IPS-18a (cell line): Measurements from ENCODE around the gene FAM83E.

Experiments
- H3K27ac ChIP-seq: one replicate; pipeline ENCODE4 v1.5.1; 2013; ENCODE audit warnings: low read length
- H3K27me3 ChIP-seq: one replicate; pipeline ENCODE4 v1.6.1; 2013; ENCODE audit warnings: mild to moderate bottlenecking, low read length; ENCODE audit not compliant: control insufficient read depth, insufficient read depth
- H3K36me3 ChIP-seq: one replicate; pipeline ENCODE4 v1.6.1; 2013; ENCODE audit warnings: low read depth, low read length; ENCODE audit not compliant: control insufficient read depth
- H3K4me1 ChIP-seq: one replicate; pipeline ENCODE4 v1.6.1; 2013; ENCODE audit warnings: low read depth, low read length; ENCODE audit not compliant: control insufficient read depth
- H3K4me3 ChIP-seq: one replicate; pipeline ENCODE4 v1.5.1; 2013; ENCODE audit warnings: low read length
- H3K9ac ChIP-seq: one replicate; pipeline ENCODE4 v1.6.1; 2013; ENCODE audit warnings: mild to moderate bottlenecking, low read length, moderate library complexity
- H3K9me3 ChIP-seq: one replicate; pipeline ENCODE4 v1.6.1; 2013; ENCODE audit warnings: low read depth, low read length; ENCODE audit not compliant: control insufficient read depth

The FAM83E gene

DNA sequence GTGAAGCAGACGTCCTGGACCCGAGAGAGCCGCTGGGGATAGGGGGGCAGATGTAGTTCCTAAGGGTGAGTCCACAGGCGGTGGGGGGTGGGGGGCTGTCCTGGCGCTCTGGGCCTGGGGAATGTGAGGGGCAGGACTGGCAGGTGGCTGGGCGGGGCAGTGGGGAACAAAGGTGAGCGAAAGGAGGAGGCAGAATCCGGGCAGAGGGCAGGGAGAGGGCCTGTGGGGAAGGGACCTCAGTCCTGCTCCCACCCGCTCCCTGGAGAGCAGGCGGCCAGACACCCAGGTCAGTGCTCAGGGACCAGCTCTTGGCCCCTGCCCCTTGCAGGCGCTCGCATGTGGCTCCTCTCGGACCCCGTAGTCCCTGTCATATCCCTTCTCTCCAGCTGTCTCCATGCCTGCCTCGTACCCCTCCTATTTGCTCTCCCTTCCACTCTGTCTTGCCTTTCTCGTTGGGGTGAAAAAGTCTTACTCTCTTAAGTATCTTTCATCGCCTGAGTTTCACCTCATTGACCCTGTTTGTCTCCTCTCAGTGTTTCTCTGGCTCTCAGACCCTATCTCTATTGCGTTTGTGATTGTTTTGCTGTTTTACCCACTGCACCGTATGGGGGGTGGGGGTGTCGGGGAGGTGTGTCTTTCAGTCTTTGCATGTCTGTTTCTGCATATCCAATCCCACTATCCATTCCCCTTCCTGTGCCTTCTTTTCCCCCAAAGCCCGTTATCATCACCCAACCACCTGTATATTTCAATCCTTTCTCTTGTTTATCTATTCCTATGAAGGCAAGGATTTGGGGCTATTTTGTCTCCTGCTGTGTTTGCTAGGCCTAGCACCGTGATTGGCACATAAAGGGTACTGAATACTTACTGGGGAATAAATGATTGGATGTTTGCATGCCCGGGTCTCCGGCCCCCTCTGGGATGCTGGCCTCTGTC lies 10.2 kb upstream of the FAM83E start:
- Histone ChIP-seq H3K4me1 (peaks cover 15% of the 10 kb centered on the region), H3K4me3 (peak overlapping the region; percentile 91), H3K27me3 (no peaks in the 10 kb centered on the region), H3K36me3 (no peaks in the 10 kb centered on the region), H3K9ac (peak overlapping the region; percentile 79), H3K27ac (no peak overlapping the region), H3K9me3 (no peaks in the 10 kb centered on the region)

DNA sequence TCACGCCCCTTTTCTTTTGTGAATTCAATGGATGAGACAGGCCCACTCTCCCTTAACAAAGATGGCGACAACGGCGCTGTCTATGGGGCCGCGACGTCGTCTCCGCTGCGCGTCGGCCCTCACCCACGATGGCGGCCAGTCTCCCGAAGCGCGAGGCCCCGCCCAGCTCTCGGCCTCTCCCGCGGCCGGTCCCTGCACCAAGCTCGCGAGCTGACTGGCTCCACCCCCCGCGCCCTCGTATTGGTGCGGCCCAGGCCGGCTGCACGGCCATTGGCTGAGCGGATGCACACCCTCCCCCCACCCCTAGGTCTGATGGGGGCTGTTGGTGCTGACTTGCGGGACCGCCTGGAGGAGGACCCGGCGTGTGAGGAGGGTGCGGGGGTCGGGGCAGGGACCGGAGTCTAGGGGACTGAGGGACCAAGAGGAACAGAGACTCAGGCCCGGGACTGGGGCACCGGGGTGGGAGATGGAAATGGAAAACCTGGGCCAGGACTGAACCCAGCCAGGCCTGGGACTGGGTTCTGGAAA lies 9.3 kb upstream of the FAM83E start:
- no peaks in the 10 kb centered on the region for H3K36me3 ChIP-seq
- peak overlapping the region; percentile 79 for H3K9ac ChIP-seq
- peak overlapping the region; percentile 91 for H3K4me3 ChIP-seq
- H3K4me1 ChIP-seq, result peaks cover 12% of the 10 kb centered on the region
- peak overlapping the region; percentile 85 for H3K27ac ChIP-seq
- no peaks in the 10 kb centered on the region for H3K27me3 ChIP-seq
- no peaks in the 10 kb centered on the region for H3K9me3 ChIP-seq

DNA sequence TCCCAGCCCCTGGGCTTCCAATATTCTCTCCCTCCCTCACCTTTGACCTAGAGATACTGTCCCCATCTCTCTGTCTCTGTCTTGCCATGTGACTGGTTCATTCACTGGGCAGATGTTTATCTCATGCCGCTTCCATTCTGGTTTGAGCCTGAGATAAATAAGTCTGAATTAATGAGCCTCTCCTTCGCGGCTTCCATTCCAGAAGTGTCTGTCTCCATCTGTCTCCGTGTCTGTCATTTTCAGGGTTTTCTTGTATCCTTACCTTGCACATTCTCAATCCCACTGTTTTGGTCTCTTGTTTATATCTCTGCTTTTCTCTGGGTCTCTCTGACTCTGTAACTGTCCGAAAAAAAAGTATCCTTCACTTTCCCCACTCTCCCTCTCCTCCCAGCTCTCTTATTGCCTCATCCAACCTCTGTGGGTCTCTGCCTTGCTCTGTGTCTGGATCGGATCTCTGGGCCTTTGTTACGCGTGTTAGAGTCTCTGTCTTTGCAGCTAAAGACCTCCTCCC lies 8.7 kb upstream of the FAM83E start:
- Histone ChIP-seq H3K27me3 (no peaks in the 10 kb centered on the region), H3K4me3 (peak overlapping the region; percentile 91), H3K9ac (peak overlapping the region; percentile 75), H3K9me3 (no peaks in the 10 kb centered on the region), H3K27ac (peak overlapping the region; percentile 42), H3K4me1 (peaks cover 12% of the 10 kb centered on the region), H3K36me3 (no peaks in the 10 kb centered on the region)

DNA sequence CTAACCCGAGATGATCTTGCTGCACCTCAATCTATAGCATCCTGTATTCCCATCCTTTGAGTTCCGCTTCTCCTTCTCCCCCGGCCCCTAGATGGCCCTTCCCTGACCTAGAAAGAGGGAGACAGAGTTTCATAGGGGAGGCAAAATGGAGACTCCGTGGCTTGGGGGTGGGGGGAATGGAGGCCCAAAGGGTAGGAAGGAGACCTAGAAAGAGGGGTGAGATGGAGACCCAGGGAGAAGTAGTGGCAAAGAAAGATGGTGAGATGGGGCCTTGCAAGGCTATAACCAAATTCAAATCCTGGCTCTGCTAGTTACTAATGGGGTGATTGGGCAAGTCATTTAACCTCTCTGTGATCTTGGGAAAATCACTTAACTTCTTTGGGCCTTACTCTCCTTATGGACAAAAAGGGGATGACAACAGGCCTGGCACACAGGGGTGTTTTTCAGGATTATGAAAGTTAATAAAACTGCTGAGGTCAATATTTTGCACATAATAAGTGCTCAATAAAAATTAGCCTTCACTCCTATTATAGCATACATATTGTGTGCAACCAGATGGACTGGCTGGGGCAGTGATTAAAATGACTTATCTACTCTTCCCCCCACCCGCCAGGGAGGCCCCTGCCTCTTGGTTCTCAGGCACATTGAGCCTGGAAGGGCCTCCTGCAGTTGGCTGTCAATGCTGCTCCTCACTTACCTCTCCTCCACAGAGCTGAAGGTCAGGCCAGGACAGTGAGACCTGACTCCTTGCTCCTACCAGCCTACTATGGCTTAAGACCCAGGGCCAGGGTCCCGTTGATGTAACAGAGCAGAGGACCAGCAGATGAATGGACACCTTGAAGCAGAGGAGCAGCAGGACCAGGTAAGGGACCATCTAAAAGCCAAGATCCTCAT lies 5.1 kb upstream of the FAM83E start:
- H3K36me3 ChIP-seq, result peaks cover 28% of the 10 kb centered on the region
- peak overlapping the region; percentile 66 for H3K27ac ChIP-seq

DNA sequence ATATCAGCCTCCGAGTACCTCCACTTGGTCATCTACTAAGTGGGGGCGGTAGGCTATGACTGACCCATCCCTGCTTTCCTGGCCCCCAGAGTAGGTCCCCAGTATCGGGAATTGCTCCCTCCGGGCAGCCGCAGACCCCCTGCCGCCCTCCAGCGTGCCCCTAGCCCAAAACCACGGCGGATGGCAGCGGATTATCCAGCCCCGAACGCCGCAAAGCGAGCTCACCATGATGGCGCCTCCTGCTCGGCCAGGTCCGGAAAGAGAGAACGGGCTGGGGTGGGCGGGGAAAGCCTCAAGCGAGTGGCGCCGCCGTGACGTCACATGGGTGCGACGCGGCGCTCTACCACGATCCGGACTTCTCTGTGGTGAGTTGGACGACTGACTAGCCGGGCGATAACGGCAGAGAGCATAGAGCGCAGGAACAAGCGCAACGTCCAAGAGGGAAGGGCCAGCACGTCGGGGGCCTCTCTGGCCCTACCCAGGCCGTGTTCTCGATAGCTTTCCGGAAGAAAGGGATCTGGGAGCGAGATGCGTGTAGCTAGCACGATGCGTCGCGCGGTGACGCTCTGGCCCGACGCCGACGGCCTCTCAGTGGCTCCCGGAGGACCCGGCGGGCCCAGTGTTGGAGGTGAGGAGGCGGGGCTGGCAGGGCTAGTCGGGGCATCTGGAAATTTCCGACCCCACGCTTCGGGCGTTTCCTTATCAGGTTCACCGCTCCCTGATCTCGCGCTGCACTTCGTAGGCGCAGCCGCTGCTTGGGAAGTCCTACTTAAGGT lies 4.2 kb upstream of the FAM83E start, which contains the start of the genes RPL18 and SPHK2:
RPL18 (minus strand) TSS at position 263 of the 776 bp plus-strand sequence; CDS start at position 228, 35 bp downstream.
SPHK2 (plus strand) TSS at position 591 of the 776 bp plus-strand sequence. CDS start 1,009 bp downstream, outside the sequence.
- Histone ChIP-seq H3K27ac (peak within 1 kb of the TSS; percentile 88), H3K36me3 (peaks cover 28% of the 10 kb centered on the region), H3K27me3 (no peaks in the 10 kb centered on the region), H3K4me1 (peaks cover 24% of the 10 kb centered on the region), H3K9ac (peak within 1 kb of the TSS; percentile 96), H3K9me3 (no peaks in the 10 kb centered on the region), H3K4me3 (peak within 1 kb of the TSS; percentile 94)

More for the DNA sequence above, 5.1 kb upstream of the FAM83E start:
- Histone ChIP-seq H3K9me3 (no peaks in the 10 kb centered on the region), H3K9ac (peak overlapping the region; percentile 96), H3K4me1 (peaks cover 20% of the 10 kb centered on the region), H3K27me3 (no peaks in the 10 kb centered on the region), H3K4me3 (peak overlapping the region; percentile 94)

DNA sequence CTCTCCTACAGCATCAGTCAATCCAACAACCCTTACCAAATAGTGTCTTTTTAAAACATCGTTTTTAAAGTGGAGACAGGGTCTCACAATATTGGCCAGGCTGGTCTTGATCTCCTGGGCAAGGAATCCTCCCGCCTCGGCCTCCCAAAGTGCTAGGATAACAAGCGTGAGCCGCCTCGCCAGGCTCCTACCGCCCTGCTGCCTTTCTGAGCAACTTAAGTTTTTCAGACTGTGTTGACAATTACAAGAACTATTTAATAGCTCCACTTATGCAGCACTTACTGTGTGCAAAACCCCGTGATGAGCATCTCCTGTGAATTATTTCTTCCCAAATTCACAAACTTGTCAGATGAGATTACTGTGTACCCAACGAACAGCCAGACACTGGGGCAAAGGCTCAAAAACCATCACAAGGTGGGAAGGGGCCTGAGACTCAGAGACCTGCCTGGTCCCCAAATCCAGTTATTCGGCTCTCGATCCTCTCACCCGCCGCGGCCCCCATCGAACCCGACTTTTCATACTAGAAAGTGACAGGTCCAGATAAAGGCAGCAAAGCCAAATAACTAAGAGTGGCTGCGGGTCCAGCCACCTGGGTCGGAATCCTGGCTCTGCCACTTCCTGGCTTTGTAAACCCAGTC lies 3.5 kb upstream of the FAM83E start:
- Histone ChIP-seq H3K27ac (peak overlapping the region; percentile 88), H3K9ac (peak overlapping the region; percentile 96), H3K36me3 (peaks cover 28% of the 10 kb centered on the region), H3K27me3 (no peaks in the 10 kb centered on the region), H3K9me3 (no peaks in the 10 kb centered on the region), H3K4me3 (peak overlapping the region; percentile 94), H3K4me1 (peaks cover 24% of the 10 kb centered on the region)

DNA sequence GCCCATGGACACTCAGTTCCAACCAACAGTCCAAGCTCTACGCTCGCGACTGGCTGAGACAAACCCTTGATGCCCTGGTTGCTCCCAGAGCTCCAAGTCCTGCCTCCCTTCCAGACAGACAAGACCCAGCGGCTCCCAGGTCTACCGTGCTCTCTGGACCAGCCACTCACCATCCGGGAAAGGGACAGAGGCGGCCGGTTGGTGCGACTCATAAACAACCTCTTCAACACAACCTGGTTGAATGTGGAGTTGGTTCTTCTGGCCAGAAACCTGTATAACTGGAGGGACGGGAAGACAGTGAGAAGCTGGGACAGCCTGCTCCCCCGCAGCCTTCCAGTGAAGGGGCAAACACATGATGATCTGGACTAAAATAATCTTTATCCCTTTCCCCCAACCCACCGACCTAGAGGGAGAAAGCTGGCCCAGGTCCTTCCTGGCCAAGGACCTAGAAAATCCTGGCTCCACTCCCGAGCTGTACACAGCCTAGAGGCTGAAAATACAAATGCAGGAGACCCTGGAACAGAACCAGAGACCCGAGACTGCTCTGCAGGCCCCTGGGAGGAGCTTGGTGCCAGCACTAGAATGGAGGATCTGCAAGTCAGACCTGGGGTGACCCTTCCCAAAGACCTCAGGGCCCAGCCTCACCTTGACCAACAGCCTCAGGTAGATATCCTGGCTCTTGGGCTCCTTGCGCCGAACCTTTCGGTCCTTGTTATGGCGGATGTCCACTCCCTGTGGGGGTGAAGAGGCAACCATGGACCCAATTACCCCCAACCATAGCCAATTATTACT lies 2.5 kb upstream of the FAM83E start:
- no peak overlapping the region for H3K27ac ChIP-seq
- H3K27me3 ChIP-seq, result no peaks in the 10 kb centered on the region
- H3K9ac ChIP-seq, result peak overlapping the region; percentile 96
- no peaks in the 10 kb centered on the region for H3K9me3 ChIP-seq
- peak overlapping the region; percentile 94 for H3K4me3 ChIP-seq
- peaks cover 28% of the 10 kb centered on the region for H3K36me3 ChIP-seq
- H3K4me1 ChIP-seq, result peaks cover 21% of the 10 kb centered on the region

DNA sequence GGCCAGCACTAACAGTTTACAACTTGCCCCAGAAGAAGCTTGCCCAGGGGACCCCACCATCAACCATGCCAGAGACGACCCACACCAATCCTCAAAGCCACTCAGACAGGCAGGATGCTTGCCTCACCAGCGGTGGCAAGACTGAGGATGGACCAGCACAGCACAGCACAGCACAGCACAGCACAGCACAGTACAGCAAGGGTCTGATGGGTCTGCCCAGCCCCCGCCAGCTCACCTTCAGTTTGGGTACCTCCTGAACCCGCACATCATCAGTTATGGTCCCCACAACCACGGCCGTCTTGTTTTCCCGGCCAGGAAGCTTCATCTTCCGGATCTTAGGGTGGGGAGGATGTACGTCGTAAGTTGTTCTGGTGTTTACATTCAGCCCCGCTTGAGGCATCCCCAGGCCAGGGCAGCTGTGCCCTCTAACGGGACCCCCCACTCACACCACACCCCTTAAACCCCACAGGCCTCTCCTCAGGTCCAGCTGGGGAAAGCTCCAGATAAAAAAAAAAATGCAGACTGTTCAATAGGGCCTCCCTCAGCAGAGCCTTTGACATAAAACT lies 1.7 kb upstream of the FAM83E start:
- peaks cover 21% of the 10 kb centered on the region for H3K4me1 ChIP-seq
- H3K4me3 ChIP-seq, result peak overlapping the region; percentile 94
- no peak overlapping the region for H3K27ac ChIP-seq
- no peaks in the 10 kb centered on the region for H3K9me3 ChIP-seq
- H3K36me3 ChIP-seq, result peaks cover 28% of the 10 kb centered on the region
- H3K9ac ChIP-seq, result no peak overlapping the region
- H3K27me3 ChIP-seq, result no peaks in the 10 kb centered on the region

DNA sequence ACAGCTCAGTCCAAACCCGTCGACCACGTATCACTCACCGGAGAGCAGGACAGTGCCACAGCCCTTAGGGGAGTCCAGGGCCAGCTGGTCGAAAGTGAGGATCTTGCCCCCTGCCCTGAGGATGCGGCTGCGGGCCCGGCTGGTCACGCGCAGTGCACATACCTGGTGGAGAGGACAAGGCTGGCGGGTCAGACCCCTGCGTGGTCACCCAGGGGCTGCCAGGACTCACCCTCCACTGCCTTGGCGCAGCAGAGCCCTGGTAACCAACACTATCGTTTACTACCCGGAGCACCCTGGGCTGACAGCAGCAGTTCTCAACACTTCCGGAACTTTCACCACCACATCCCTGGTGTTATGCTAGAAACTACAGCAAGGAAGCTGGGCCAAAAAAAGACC lies 1.2 kb upstream of the FAM83E start:
- Histone ChIP-seq H3K4me1 (peaks cover 21% of the 10 kb centered on the region), H3K9ac (no peak overlapping the region), H3K36me3 (peaks cover 28% of the 10 kb centered on the region), H3K4me3 (no peak overlapping the region), H3K27ac (no peak overlapping the region), H3K27me3 (no peaks in the 10 kb centered on the region), H3K9me3 (no peaks in the 10 kb centered on the region)
